Measurements from ENCODE around the gene SHQ1. TPM values are rescaled to one million over a fixed set of nuclear protein-coding genes. Genes with fewer than 3 reads are reported as not detected.

SHQ1 gene
- total and polyA plus RNA-seq, 9 of the 15 experiments (the other 6 are each of a cell fraction or from before 2014, with no cell fraction given), result 9.2 to 25.0 (median 14.1) TPM

- Histone ChIP-seq H3K27me3 (ENCODE audit: control insufficient read depth in 2 of 2, insufficient read depth in 2 of 2, low read length in 2 of 2) (no peaks in the 10 kb centered on the region), H3K79me2 (ENCODE audit: control insufficient read depth, insufficient read depth, low read length) (no peaks in the 10 kb centered on the region), H3K4me1 (replicated peaks in 1 of 2; ENCODE audit: control insufficient read depth in 2 of 2, insufficient read depth in 2 of 2, low read length in 2 of 2) (no peaks in the 10 kb centered on the region), H3K9ac (ENCODE audit: insufficient read depth in 1 of 2, low read depth in 2 of 2, low read length in 2 of 2) (no peak overlapping the region), H3K9me1 (ENCODE audit: control insufficient read depth, insufficient read depth, low read length) (no peaks in the 10 kb centered on the region), H2AFZ (ENCODE audit: low read depth, low read length) (no peak overlapping the region), H3K4me2 (ENCODE audit: insufficient read depth, low read length) (no peak overlapping the region), H3K4me3 (no peak overlapping the region), H3K36me3 (ENCODE audit: control insufficient read depth, insufficient read depth, low read length) (peaks cover 11% of the 10 kb centered on the region; the same call in 1 of the 3 replicates), H3K9me3 (replicated peaks; ENCODE audit: control insufficient read depth, insufficient read depth, low read depth, low read length) (no peaks in the 10 kb centered on the region), H3K27ac (ENCODE audit: extremely low read depth, low read depth, low read length) (no peak overlapping the region), H4K20me1 (replicated peaks; ENCODE audit: control insufficient read depth, insufficient read depth, low read length) (no peaks in the 10 kb centered on the region)
- WGBS (ENCODE audit: insufficient coverage, low coverage, missing lambda C conversion rate), result 79% methylated on average over 2 of the region's 2 CpGs
- no peak for FAIRE-seq
- no peak for ATAC-seq
- ChIA-PET CTCF (ENCODE audit: low intra/inter-chr PET ratio) (no interaction called here), POLR2A (no interaction called here)
- TF ChIP-seq HNRNPLL (IDR thresholded peaks at IDR 0.05; ENCODE audit: low read depth, low read length, poor library complexity, severe bottlenecking), result no peak
- BruUV-seq (replicated peaks), result no TSS peak
- in situ Hi-C loops (cut with MboI), result no loop called here
- DNase-seq (ENCODE audit: extremely low read depth in 1 of 4, low spot score in 3 of 4), result no peak
- intact Hi-C loops (cut with micrococcal nuclease), result no loop called here
Measured at GRCh38 chr3:72782521-72782920, 65.7 kb downstream of the SHQ1 start.

DNA sequence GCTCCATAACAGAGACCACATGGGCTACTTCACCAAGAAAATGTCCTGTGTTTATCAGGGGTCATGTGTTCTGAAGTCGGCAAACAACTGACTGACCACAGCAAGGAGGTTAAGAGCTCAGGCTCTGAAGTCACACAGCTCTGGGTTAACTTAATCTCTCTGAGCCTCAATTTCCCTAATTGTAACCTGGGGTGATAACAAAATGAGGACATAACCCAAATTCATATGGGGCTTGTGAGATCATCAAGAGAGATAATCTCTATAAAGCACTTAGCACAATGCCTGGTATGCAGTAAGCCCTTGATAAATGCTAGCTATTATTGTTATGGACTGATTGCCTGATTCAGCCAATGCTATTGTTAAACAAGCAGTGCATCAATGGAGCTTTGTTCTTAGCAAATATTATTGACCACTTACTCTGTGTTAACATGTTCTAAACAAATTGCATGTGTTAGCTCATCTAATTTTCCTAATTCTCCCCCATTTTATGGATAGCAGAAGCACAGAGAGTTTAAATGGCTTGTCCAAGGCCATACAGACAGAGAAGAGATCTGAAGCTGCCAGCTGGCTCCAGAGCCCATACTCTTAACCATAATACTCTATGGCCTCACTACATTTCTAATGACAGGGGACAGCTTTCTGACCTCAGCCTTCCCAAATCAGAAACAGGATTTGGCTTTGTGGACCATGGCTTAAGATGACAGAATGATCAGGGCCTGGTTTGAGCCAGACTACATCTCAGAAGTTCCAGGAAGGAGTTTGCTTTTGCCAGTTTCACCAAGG, 78.3 kb downstream of the SHQ1 start:
- no peaks in the 10 kb centered on the region for H4K20me1 ChIP-seq (replicated peaks; ENCODE audit: control insufficient read depth, insufficient read depth, low read length)
- DNase-seq (ENCODE audit: extremely low read depth in 1 of 4, low spot score in 3 of 4) (no peak), FAIRE-seq (no peak), ATAC-seq (no peak)
- H2AFZ ChIP-seq (ENCODE audit: low read depth, low read length), result no peak overlapping the region
- ChIA-PET CTCF (ENCODE audit: low intra/inter-chr PET ratio) (no interaction called here), POLR2A (interaction anchor here (1.2 kb wide), 1 partner anchor 11 kb away, joined by 4 read pairs; no protein-coding TSS in a partner anchor)
- intact Hi-C loops (cut with micrococcal nuclease) (no loop called here), in situ Hi-C loops (cut with MboI) (no loop called here)
- WGBS (ENCODE audit: insufficient coverage, low coverage, missing lambda C conversion rate), result 83% methylated on average over 1 of the region's 1 CpG
- no peaks in the 10 kb centered on the region for H3K9me1 ChIP-seq (ENCODE audit: control insufficient read depth, insufficient read depth, low read length)
- H3K27me3 ChIP-seq (ENCODE audit: control insufficient read depth in 2 of 2, insufficient read depth in 2 of 2, low read length in 2 of 2), result no peaks in the 10 kb centered on the region
- no peaks in the 10 kb centered on the region for H3K4me1 ChIP-seq (replicated peaks in 1 of 2; ENCODE audit: control insufficient read depth in 2 of 2, insufficient read depth in 2 of 2, low read length in 2 of 2)
- no peaks in the 10 kb centered on the region for H3K9me3 ChIP-seq (replicated peaks; ENCODE audit: control insufficient read depth, insufficient read depth, low read depth, low read length)
- no peak overlapping the region for H3K9ac ChIP-seq (ENCODE audit: insufficient read depth in 1 of 2, low read depth in 2 of 2, low read length in 2 of 2)
- no peak for TF ChIP-seq ZNF511 (CRISPR knock-in tag; IDR thresholded peaks at IDR 0.05)
- no peak for TF ChIP-seq RUNX1 (IDR thresholded peaks at IDR 0.05; ENCODE audit: low read depth)
- no peak for TF ChIP-seq TBL1XR1 (IDR thresholded peaks at IDR 0.05; ENCODE audit: low read length in 2 of 2)
- no peak for TF ChIP-seq CEBPG (CRISPR knock-in tag; IDR thresholded peaks at IDR 0.05)
- no peak for TF ChIP-seq CEBPG (tag; conservative IDR thresholded peaks at IDR 0.05 in 1 of 2, IDR thresholded peaks at IDR 0.05 in 1 of 2)
- no peaks in the 10 kb centered on the region for H3K79me2 ChIP-seq (ENCODE audit: control insufficient read depth, insufficient read depth, low read length)
- 0 out of 3 replicates have a peak, but pooled peaks cover 2% of the 10 kb centered on the region for H3K36me3 ChIP-seq (ENCODE audit: control insufficient read depth, insufficient read depth, low read length)
- H3K27ac ChIP-seq (ENCODE audit: extremely low read depth, low read depth, low read length), result no peak overlapping the region
- H3K4me3 ChIP-seq, result no peak overlapping the region
- no TSS peak for BruUV-seq (replicated peaks)
- H3K4me2 ChIP-seq (ENCODE audit: insufficient read depth, low read length), result no peak overlapping the region
